NCI-H1105 treated with DMSO at 0.1 percent for 48 hours (cell line): Measurements from ENCODE around the gene LBX2.
"Not testable (repeated sequence)": the region's sequence is repeated elsewhere in the genome, so short reads cannot be mapped to it uniquely, and the experiment has no call there.

Experiments
- DNase-seq: peaks from one replicate; lab custom pipeline; 2025; lab: John Stamatoyannopoulos, UW

The LBX2 gene

GRCh38 chr2:74503506-74504475 is 4.4 kb upstream of the LBX2 start:
- DNase-seq: no peak

GRCh38 chr2:74502720-74503505 is 3.5 kb upstream of the LBX2 start:
- DNase-seq: no peak

- DNase-seq: no peak
These were observed 2.8 kb upstream of the LBX2 start for GRCh38 chr2:74502147-74502719.

- DNase-seq: no peak
These were observed 2.1 kb upstream of the LBX2 start for GRCh38 chr2:74501335-74502071.

- no peak for DNase-seq
These were observed 1.2 kb upstream of the LBX2 start for GRCh38 chr2:74500578-74500946.

- DNase-seq: no peak
These were observed 656 bp upstream of the LBX2 start for GRCh38 chr2:74499940-74500577.

GRCh38 chr2:74498500-74499266 is 720 bp downstream of the LBX2 start:
- DNase-seq: no peak

GRCh38 chr2:74497777-74498499 is 1.5 kb downstream of the LBX2 start:
- no peak for DNase-seq

- no peak for DNase-seq
These were observed 2.2 kb downstream of the LBX2 start for GRCh38 chr2:74496997-74497776.

- no peak for DNase-seq
These were observed 4.0 kb downstream of the LBX2 start for GRCh38 chr2:74495440-74495839.

GRCh38 chr2:74493546-74493945 is 5.9 kb downstream of the LBX2 start:
- no peak for DNase-seq

GRCh38 chr2:74491648-74492544 is 7.5 kb downstream of the LBX2 start:
- no peak for DNase-seq

GRCh38 chr2:74489906-74490305 is 9.5 kb downstream of the LBX2 start:
- no peak for DNase-seq

- no peak for DNase-seq
These were observed 10.5 kb downstream of the LBX2 start for GRCh38 chr2:74488643-74489481.

GRCh38 chr2:74486141-74486540 is 13.3 kb downstream of the LBX2 start:
- DNase-seq: no peak

GRCh38 chr2:74483675-74484164 is 15.7 kb downstream of the LBX2 start:
- not testable (repeated sequence) for DNase-seq
